ENCODE results near the gene CCDC15. TPM values are rescaled to one million over a fixed set of nuclear protein-coding genes. Genes with fewer than 3 reads are reported as not detected.

CCDC15 gene
- total RNA-seq, 1 donor from 2014 or later, result 6.1 TPM

GRCh38 chr11:124918950-124919349 is 35.1 kb upstream of the CCDC15 start, which contains the start of gene HEPN1:
HEPN1 (plus strand) TSS chr11:124919250.
- H3K27me3 Mint-ChIP-seq (ENCODE audit: low read depth), result peaks cover 24% of the 10 kb centered on the region
- DNase-seq (ENCODE audit: low read depth, low spot score), result no peak
- H3K27ac Mint-ChIP-seq (ENCODE audit: unreplicated experiment), result no peak within 1 kb of the TSS
- no peak within 1 kb of the TSS for H3K4me3 Mint-ChIP-seq
- H3K36me3 Mint-ChIP-seq (ENCODE audit: low read depth), result peaks cover 7% of the 10 kb centered on the region
- TF ChIP-seq CTCF (conservative IDR thresholded peaks at IDR 0.05), result no peak
- H3K4me1 Mint-ChIP-seq, result peaks cover 4% of the 10 kb centered on the region
- peaks cover 3% of the 10 kb centered on the region for H3K9me3 Mint-ChIP-seq

GRCh38 chr11:124919898-124920297 is 34.1 kb upstream of the CCDC15 start:
- H3K27me3 Mint-ChIP-seq (ENCODE audit: low read depth), result peaks cover 21% of the 10 kb centered on the region
- no peak overlapping the region for H3K4me3 Mint-ChIP-seq

GRCh38 chr11:124920356-124920755 is 33.6 kb upstream of the CCDC15 start:
- Mint-ChIP-seq H3K27me3 (ENCODE audit: low read depth) (peaks cover 21% of the 10 kb centered on the region), H3K27ac (ENCODE audit: unreplicated experiment) (peak overlapping the region; percentile 39), H3K9me3 (no peaks in the 10 kb centered on the region), H3K36me3 (ENCODE audit: low read depth) (no peaks in the 10 kb centered on the region), H3K4me1 (peaks cover 4% of the 10 kb centered on the region), H3K4me3 (peak overlapping the region; percentile 85)
- no peak for TF ChIP-seq CTCF (conservative IDR thresholded peaks at IDR 0.05)
- DNase-seq (ENCODE audit: low read depth, low spot score), result no peak

More at GRCh38 chr11:124919898-124920297, 34.1 kb upstream of the CCDC15 start:
- Mint-ChIP-seq H3K36me3 (ENCODE audit: low read depth) (peaks cover 4% of the 10 kb centered on the region), H3K4me1 (peaks cover 4% of the 10 kb centered on the region), H3K9me3 (no peaks in the 10 kb centered on the region), H3K27ac (ENCODE audit: unreplicated experiment) (no peak overlapping the region)
- no peak for TF ChIP-seq CTCF (conservative IDR thresholded peaks at IDR 0.05)
- DNase-seq (ENCODE audit: low read depth, low spot score), result no peak

GRCh38 chr11:124920870-124921609 is 33.0 kb upstream of the CCDC15 start:
- Mint-ChIP-seq H3K4me3 (peak overlapping the region; percentile 85), H3K27me3 (ENCODE audit: low read depth) (peaks cover 21% of the 10 kb centered on the region), H3K4me1 (peaks cover 4% of the 10 kb centered on the region), H3K27ac (ENCODE audit: unreplicated experiment) (peak overlapping the region; percentile 39), H3K36me3 (ENCODE audit: low read depth) (no peaks in the 10 kb centered on the region), H3K9me3 (no peaks in the 10 kb centered on the region)
- TF ChIP-seq CTCF (conservative IDR thresholded peaks at IDR 0.05), result no peak
- DNase-seq (ENCODE audit: low read depth, low spot score), result peak; percentile 85

GRCh38 chr11:124922831-124923230 is 31.2 kb upstream of the CCDC15 start:
- Mint-ChIP-seq H3K36me3 (ENCODE audit: low read depth) (no peaks in the 10 kb centered on the region), H3K4me1 (peaks cover 4% of the 10 kb centered on the region), H3K27me3 (ENCODE audit: low read depth) (peaks cover 21% of the 10 kb centered on the region), H3K4me3 (peak overlapping the region; percentile 18), H3K9me3 (no peaks in the 10 kb centered on the region), H3K27ac (ENCODE audit: unreplicated experiment) (no peak overlapping the region)
- no peak for DNase-seq (ENCODE audit: low read depth, low spot score)
- no peak for TF ChIP-seq CTCF (conservative IDR thresholded peaks at IDR 0.05)
